ENCODE results near the gene CYS1. TPM values are rescaled to one million over a fixed set of nuclear protein-coding genes. Genes with fewer than 3 reads are reported as not detected.

The CYS1 gene
- total and polyA plus RNA-seq, 2 of the 13 experiments (the other 11 are each of a cell fraction or from before 2014, with no cell fraction given) = 0.04 TPM; not detected in 1

- TF ChIP-seq RNF219 (CRISPR knock-in tag; IDR thresholded peaks at IDR 0.05) = no peak
- peak; percentile 86 for TF ChIP-seq ZNF576 (CRISPR knock-in tag; IDR thresholded peaks at IDR 0.05)
- no peak for TF ChIP-seq EHMT2 (IDR thresholded peaks at IDR 0.05; ENCODE audit: borderline replicate concordance, low read depth, low read length)
- no peak for TF ChIP-seq ARNT (IDR thresholded peaks at IDR 0.05)
- TF ChIP-seq SMAD3 (CRISPR knock-in tag; IDR thresholded peaks at IDR 0.05) = no peak
- TF ChIP-seq GATAD1 (CRISPR knock-in tag; IDR thresholded peaks at IDR 0.05) = no peak
- TF ChIP-seq ZNF782 (CRISPR knock-in tag; IDR thresholded peaks at IDR 0.05; ENCODE audit: borderline replicate concordance) = peak; percentile 25; the same call in 1 of the 2 replicates
- TF ChIP-seq KDM2A (CRISPR knock-in tag; IDR thresholded peaks at IDR 0.05; ENCODE audit: borderline replicate concordance, low read depth) = no peak
- TF ChIP-seq ZNF543 (CRISPR knock-in tag; IDR thresholded peaks at IDR 0.05) = no peak
- TF ChIP-seq PAF1 (CRISPR knock-in tag; IDR thresholded peaks at IDR 0.05) = no peak
- TF ChIP-seq, protein P1, sequence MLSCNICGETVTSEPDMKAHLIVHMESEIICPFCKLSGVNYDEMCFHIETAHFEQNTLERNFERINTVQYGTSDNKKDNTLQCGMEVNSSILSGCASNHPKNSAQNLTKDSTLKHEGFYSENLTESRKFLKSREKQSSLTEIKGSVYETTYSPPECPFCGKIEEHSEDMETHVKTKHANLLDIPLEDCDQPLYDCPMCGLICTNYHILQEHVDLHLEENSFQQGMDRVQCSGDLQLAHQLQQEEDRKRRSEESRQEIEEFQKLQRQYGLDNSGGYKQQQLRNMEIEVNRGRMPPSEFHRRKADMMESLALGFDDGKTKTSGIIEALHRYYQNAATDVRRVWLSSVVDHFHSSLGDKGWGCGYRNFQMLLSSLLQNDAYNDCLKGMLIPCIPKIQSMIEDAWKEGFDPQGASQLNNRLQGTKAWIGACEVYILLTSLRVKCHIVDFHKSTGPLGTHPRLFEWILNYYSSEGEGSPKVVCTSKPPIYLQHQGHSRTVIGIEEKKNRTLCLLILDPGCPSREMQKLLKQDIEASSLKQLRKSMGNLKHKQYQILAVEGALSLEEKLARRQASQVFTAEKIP (CRISPR knock-in tag; IDR thresholded peaks at IDR 0.05; ENCODE audit: borderline replicate concordance) = no peak
- TF ChIP-seq ZHX2 (IDR thresholded peaks at IDR 0.05; ENCODE audit: low read depth) = no peak
- no peak for TF ChIP-seq ZHX2 (CRISPR knock-in tag; IDR thresholded peaks at IDR 0.05; ENCODE audit: borderline replicate concordance)
- no peak for TF ChIP-seq PAX8 (CRISPR knock-in tag; IDR thresholded peaks at IDR 0.05; ENCODE audit: borderline replicate concordance)
- no peak; the same call in 1 of the 2 replicates for TF ChIP-seq ZNF790 (CRISPR knock-in tag; IDR thresholded peaks at IDR 0.05; ENCODE audit: borderline replicate concordance)
- TF ChIP-seq ZNF652 (CRISPR knock-in tag; IDR thresholded peaks at IDR 0.05; ENCODE audit: borderline replicate concordance, low read depth) = peak; percentile 84
- TF ChIP-seq HDAC6 (IDR thresholded peaks at IDR 0.05; ENCODE audit: low read depth, low read length) = no peak
- TF ChIP-seq NBN (conservative IDR thresholded peaks at IDR 0.05) = no peak
Observed at GRCh38 chr2:10119601-10120157, 39.5 kb upstream of the CYS1 start (continued).

Data from HepG2 (cell line).